Muscle of arm (tissue), 12 donors: ENCODE data around the gene ZNF785. TPM values are rescaled to one million over a fixed set of nuclear protein-coding genes. Genes with fewer than 3 reads are reported as not detected.
A peak's percentile ranks its signal among the peaks of the same experiment; 100 is the strongest.

Experiments
- DNase-seq: peaks from one replicate; pipeline ENCODE4 v3.0.0-alpha.2; 2013
- polyA plus RNA-seq, 12 donors: library from polyadenylated mRNA; unstranded; fragments of 120-200 nt; gene quantifications; one replicate each; pipeline ENCODE4 v1.2.1, GENCODE V29; 2013; ENCODE audit not compliant: insufficient read length in 12 of 12

Gene ZNF785
- polyA plus RNA-seq, 12 donors, result 8.3 to 21.1 (median 11.0) TPM; not detected in 1

GRCh38 chr16:30567160-30567990 is 18.1 kb downstream of the ZNF785 start:
- no peak for DNase-seq

GRCh38 chr16:30566531-30566930 is 19.0 kb downstream of the ZNF785 start:
- no peak for DNase-seq

GRCh38 chr16:30565984-30566383 is 19.5 kb downstream of the ZNF785 start:
- DNase-seq, result no peak

GRCh38 chr16:30565526-30565925 is 20.0 kb downstream of the ZNF785 start:
- DNase-seq, result no peak

- DNase-seq, result no peak
Measured at GRCh38 chr16:30562021-30562420, 23.5 kb downstream of the ZNF785 start.

- no peak for DNase-seq
Measured at GRCh38 chr16:30561089-30561816, 24.2 kb downstream of the ZNF785 start.

- no peak for DNase-seq
Measured at GRCh38 chr16:30559690-30560089, 25.8 kb downstream of the ZNF785 start.

- DNase-seq, result no peak
Measured at GRCh38 chr16:30558789-30559377, 26.6 kb downstream of the ZNF785 start.

GRCh38 chr16:30557957-30558788 is 27.3 kb downstream of the ZNF785 start, which contains the start of gene ZNF764:
Gene ZNF764, minus strand, starts transcription at chr16:30558374. Its CDS starts 192 bp downstream, at chr16:30558182.
- peak; percentile 97 for DNase-seq

- no peak for DNase-seq
Measured at GRCh38 chr16:30557707-30557956, 27.9 kb downstream of the ZNF785 start.

- DNase-seq, result no peak
Measured at GRCh38 chr16:30556125-30556473, 29.4 kb downstream of the ZNF785 start.

GRCh38 chr16:30555315-30556124 is 30.0 kb downstream of the ZNF785 start:
- DNase-seq, result no peak

GRCh38 chr16:30554557-30555314 is 30.8 kb downstream of the ZNF785 start:
- DNase-seq, result no peak

GRCh38 chr16:30553393-30553899 is 32.1 kb downstream of the ZNF785 start:
- no peak for DNase-seq

GRCh38 chr16:30552956-30553355 is 32.5 kb downstream of the ZNF785 start:
- no peak for DNase-seq

- DNase-seq, result no peak
Measured at GRCh38 chr16:30551781-30552180, 33.7 kb downstream of the ZNF785 start.

- no peak for DNase-seq
Measured at GRCh38 chr16:30548416-30549253, 36.9 kb downstream of the ZNF785 start.

- no peak for DNase-seq
Measured at GRCh38 chr16:30546115-30546514, 39.4 kb downstream of the ZNF785 start.

- DNase-seq, result no peak
Measured at GRCh38 chr16:30543067-30543466, 42.4 kb downstream of the ZNF785 start.
